Pons (tissue), 1 donor: ENCODE measurements around the gene GRWD1.

ENCODE experiments used
- DNase-seq: peaks from one replicate; pipeline ENCODE4 v3.0.0-alpha.2; 2016; ENCODE audit warnings: low spot score

GRWD1 gene

GRCh38 chr19:48498595-48499311, 53.0 kb downstream of the GRWD1 start:
- DNase-seq: no peak

- DNase-seq: no peak
These were observed 53.7 kb downstream of the GRWD1 start for GRCh38 chr19:48499316-48500090.

GRCh38 chr19:48500830-48501493, 55.2 kb downstream of the GRWD1 start:
- DNase-seq: no peak

DNA sequence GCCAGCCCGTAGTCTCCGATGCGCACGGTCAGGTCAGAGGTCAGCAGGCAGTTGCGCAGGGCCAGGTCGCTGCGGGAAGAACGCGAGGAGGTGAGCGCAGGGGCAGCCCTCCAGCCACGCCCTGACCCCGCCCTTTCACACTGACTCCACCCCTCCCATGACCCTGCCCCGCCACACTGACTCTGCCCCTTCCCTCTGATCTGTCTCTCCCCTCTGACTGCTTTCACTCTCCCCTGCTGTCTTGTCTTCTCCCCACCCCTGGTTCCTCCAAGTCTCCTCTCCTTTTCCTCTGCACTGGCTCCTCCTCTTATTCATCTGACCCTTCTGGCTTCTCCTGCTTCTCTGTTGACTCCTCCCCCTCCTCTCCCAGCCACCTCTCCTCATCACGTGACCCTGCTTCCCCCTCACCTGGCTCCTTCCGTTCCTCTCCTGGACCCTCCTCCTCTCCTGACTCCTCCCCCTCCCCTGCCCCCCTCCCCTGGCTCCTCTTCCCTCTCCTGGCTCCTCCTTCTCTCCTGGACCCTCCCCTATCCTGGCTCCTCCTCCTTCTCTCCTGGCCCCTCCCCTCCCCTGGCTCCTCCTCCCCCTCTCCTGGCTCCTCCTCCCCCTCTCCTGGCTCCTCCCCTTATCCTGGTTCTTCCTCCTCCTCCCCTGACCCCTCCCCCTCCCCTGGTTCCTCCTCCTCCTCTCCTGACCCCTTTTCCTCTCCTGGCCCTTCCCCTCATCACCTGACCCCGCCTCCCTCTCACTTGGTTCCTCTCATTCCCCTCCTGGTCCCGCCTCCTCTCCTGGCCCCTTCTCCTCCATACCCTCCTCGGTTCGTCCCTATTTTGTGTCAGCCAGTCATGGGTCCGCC, 55.9 kb downstream of the GRWD1 start:
- DNase-seq: peak; percentile 57

GRCh38 chr19:48502350-48503018, 56.7 kb downstream of the GRWD1 start:
- no peak for DNase-seq

DNA sequence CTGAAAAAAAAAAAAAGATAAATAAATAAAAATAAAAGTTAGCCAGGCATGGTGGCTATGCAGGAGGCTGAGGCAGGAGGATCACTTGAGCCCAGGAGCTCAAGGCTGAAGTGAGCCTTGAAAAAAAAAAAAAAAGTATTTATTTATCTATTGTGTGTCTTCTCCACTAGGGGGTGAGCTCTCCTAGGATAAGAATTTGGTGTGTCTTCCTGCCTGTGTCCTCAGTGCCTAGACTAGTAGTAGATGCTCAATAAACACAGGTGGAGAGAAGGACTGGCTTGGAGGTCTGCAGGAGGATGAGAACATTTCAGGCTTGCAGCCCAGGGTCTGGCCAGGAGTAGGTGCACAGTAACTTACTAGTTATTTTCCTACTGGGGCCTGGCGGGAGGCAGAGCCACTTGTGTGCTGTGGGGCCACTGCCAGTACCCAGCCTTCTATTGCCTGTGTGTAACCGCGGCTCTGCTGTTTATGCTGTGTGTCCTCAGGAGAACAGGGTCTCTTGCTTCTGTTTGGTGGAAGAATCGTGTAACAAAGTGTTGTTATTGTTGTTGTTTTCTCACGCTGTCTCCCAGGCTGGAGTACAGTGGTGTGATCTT, 60.5 kb downstream of the GRWD1 start:
- no peak for DNase-seq
